HG02759 (cell line): ENCODE measurements around the gene EEF2K.
"Not testable (repeated sequence)": the region's sequence is repeated elsewhere in the genome, so short reads cannot be mapped to it uniquely, and the experiment has no call there.

Experiments
- ATAC-seq: cut with Tn5 transposase; IDR thresholded peaks from one replicate; pipeline ENCODE4 v1.9.1; 2021; ENCODE audit warnings: mild to moderate bottlenecking, moderate library complexity; ENCODE audit not compliant: unreplicated experiment

EEF2K gene

DNA sequence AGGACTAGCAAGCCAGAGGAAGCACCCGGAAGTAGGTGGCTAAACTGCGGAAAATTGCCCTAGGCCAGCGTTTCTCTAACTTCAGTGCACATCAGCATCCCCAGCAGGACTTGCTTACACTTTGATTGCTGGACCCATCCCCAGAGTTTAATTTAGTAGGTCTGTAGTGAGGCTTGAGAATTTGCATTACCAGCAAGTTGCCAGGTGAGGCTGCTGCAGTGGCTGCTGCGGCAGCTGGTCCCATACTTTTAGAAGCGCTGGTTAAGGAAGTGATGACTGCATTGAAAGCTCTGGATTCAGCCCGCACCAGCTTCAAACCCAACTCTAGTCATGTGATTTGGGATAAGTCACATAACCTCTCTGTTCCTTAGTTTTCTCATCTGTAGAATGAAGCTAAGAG is 4.2 kb downstream of the EEF2K start:
- ATAC-seq, result no peak

GRCh38 chr16:22210854-22211253 is 4.8 kb downstream of the EEF2K start:
- no peak for ATAC-seq

- no peak for ATAC-seq
Observed at GRCh38 chr16:22213236-22213635, 7.2 kb downstream of the EEF2K start.

- no peak for ATAC-seq
Observed at GRCh38 chr16:22213801-22214200, 7.7 kb downstream of the EEF2K start.

DNA sequence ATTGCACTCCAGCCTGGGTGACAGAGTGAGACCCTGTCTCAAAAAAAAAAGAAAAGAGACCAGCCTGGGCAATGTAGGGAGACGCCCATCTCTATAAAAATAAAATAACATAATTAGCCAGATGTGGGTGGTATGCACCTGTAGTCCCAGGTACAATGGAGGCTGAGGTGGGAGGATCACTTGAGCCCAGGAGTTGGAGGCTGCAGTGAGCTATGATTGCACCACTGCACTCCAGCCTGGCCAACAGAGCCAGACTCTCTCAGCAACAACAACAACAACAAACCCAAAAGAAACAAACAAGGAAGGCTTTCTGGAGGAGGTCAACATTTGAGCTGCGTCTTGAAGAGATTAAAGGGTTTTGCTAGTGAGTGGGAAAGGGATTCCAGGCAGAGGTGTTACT is 8.3 kb downstream of the EEF2K start:
- ATAC-seq, result no peak

DNA sequence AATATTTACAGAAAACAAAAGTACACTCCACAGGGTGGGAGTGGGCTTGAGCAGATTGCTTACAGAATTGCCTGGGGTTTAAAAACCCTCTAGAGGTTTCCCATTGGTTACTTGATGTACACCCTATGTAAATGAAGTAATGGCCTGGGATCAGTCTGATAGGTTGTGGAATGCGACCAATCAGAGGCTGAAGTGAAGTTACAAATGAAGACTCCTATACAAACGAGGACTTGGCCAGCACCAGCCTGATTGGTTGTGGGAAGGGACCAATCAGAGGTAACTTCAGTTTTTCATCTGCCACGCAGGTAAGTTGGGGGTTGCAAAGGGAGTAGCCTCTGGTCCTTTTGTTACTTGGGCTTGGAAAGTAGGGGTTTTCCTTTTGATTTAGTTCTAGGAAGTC is 8.8 kb downstream of the EEF2K start:
- ATAC-seq, result no peak

DNA sequence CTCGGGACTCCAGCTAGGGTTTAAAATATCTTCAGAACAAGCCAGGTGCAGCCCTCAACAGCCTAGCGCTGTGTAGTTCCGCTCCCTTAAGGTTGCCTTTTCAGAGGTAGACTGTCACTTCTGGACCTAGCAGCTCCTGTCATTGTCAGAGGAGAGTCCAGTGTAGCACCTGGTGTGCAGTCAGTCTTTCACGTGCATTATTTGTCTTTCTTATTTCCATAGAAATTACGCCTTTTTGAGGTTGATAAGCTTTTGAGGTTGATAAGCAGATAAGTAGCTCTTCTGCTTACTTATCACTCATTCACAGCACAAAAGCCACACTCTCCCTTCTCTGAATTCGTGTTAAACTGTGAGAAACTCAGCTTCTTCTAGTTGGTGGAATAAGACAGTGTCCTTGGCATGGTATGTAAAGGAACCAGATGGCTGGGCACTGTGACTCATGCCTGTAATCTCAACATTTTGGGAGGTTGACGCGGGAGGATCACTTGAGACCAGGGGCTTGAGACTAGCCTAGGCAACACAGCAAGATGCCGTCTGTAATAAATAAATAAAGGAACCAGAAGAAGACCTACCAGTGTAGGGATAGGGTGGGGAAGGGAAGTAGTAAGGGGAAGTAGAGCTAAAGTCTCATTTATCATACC is 10.2 kb downstream of the EEF2K start:
- no peak for ATAC-seq

- ATAC-seq, result not testable (repeated sequence)
Observed at GRCh38 chr16:22216832-22217225, 10.8 kb downstream of the EEF2K start.

DNA sequence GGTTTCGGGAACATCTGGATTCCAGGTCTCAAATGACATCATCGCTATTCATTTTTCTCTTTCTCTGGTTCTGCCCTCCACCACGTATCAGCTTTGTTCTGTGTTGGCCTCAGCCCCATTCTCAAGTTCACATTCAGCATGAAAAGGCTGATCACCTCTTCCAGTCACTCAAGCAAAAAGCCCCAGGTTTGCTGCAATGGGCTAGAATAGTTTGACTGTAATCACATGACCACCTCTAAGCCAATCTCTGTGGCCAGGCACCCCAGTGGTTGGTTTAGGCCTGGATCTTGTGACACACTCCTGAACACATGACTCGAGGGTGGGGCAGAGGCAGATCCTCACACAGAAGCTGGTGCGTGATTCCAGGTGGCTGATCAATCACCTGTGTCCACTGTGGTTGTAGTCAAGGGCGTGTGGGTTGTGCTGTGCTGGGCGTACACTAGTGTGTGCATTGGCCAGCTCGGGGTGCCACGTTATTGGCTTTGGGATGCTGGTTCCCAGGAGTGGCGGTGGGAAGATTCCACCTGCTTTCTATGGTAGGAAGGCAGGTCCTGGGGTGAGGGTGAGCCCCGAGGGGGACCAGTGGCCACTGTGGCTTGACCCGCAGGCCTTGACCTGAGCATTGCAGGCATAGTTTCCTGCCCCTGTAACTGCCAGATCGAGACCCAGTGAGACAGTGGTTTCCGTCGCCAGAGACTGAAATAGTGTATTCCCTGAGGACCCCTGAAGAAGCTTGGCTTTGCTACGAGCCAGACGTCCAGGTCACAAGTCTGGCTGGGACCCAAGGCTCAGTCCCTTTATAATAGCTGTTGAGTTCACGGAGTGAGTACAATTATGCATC is 12.0 kb downstream of the EEF2K start:
- ATAC-seq, result peak; percentile 90

- no peak for ATAC-seq
Observed at GRCh38 chr16:22219389-22220068, 13.5 kb downstream of the EEF2K start.

GRCh38 chr16:22220069-22220440 is 14.0 kb downstream of the EEF2K start:
- no peak for ATAC-seq

DNA sequence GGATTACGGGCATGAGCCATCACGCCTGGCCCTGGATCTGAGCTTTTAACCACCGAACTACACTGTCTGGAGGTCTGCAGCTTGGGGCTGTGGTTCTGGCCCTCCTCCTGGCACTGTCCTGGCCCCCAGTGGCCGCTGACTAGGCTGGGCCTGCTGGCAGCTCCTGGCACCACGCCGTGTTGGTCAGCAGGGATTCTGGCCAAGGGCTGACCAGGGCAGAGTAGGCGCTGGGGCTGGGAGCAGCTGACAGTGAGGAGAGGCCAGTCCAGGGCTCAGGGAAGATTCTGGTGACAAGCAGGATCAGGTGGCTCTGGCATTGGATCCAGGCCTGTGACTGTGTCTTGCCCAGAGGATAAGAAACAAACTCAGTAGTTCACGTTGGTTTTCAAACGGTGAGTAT is 14.6 kb downstream of the EEF2K start:
- ATAC-seq, result no peak

DNA sequence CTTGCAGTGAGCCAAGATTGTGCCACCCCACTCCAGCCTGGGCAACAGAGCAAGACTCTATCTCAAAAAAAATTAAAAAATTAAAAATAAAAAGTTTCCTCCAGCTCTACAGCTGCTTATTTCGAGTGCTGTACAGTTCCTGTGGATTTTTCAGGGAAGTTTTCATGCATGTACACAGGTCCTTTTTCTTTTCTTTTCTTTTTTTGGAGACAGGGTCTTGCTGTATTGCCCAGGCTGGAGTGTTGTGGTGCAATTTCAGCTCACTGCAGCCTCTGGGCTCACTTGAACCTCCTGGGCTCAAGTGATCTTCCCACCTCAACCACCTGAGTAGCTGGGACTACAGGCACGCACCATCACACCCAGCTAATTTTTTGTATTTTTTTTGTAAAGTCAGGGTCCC is 15.9 kb downstream of the EEF2K start:
- ATAC-seq, result no peak

DNA sequence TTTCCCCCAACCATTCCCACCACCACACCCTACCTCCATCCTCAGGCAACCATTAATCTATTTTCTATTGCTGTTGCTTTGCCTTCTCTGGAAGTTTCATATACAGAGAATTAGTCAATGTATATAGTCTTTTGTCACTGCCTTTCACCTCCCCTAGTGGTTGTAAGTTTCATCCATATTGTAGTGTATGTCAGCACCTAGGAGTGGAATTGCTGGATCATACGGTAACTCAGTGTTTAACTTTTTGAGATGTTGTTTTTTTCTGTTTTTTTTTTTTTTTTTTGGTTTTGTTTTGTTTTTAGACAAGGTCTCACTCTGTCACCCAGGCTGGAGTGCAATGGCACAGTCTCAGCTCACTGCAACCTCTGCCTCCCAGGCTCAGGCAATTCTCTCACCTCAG is 16.9 kb downstream of the EEF2K start:
- no peak for ATAC-seq

DNA sequence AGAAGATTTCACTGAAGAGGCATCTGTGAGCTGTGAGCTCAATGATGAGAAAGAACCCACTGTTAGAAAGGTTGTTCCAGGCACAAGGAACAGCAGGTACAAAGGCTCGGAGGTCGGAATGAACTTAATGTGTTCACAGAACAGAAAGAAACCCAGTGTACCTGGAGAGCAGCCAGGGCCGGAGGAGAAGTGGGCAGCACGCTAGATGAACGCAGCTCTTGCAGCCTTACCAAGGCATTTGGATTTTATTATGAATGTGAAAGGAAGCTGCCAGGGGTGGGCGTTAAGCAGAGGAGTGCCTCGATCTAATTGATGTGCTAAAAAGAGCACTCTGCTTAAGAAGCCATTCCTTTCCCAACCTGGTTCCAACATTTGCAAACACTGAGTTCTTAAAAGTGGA is 19.0 kb downstream of the EEF2K start:
- no peak for ATAC-seq

- no peak for ATAC-seq
Observed at GRCh38 chr16:22229889-22230288, 23.8 kb downstream of the EEF2K start.

- ATAC-seq, result no peak
Observed at GRCh38 chr16:22232277-22233036, 26.4 kb downstream of the EEF2K start.

DNA sequence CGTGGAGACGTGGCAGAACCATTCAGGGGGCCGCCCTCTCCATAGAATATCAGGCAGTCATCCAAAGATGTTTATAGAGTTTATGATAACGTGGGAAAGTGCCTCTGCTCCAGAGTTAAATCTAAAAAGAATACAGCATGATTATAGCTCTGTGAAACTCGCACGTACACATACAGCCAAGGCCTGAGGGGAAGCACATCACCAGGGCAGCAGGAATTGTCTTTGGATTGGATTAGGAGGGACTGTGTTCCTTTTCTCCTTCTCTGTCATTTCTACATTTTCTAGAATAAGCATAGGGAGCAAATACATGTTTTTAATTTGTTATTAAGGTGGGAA is 26.9 kb downstream of the EEF2K start:
- no peak for ATAC-seq

GRCh38 chr16:22235839-22236745 is 30.0 kb downstream of the EEF2K start:
- ATAC-seq, result no peak

- ATAC-seq, result no peak
Observed at GRCh38 chr16:22239131-22239805, 33.2 kb downstream of the EEF2K start.
